A549 treated with AZD9567 at 1 μM for 4 hours (cell line): ENCODE data around the gene STAB2. TPM values are rescaled to one million over a fixed set of nuclear protein-coding genes. Genes with fewer than 3 reads are reported as not detected.

Experiments used
- total RNA-seq: library from RNA; stranded (reverse); fragments of 200-300 nt; extraction: Qiagen RNA extraction; gene quantifications from 5 replicates; pipeline ENCODE4 v1.2.3, GENCODE V29; 2022; ENCODE audit not compliant: insufficient read depth

STAB2 gene, protein sequence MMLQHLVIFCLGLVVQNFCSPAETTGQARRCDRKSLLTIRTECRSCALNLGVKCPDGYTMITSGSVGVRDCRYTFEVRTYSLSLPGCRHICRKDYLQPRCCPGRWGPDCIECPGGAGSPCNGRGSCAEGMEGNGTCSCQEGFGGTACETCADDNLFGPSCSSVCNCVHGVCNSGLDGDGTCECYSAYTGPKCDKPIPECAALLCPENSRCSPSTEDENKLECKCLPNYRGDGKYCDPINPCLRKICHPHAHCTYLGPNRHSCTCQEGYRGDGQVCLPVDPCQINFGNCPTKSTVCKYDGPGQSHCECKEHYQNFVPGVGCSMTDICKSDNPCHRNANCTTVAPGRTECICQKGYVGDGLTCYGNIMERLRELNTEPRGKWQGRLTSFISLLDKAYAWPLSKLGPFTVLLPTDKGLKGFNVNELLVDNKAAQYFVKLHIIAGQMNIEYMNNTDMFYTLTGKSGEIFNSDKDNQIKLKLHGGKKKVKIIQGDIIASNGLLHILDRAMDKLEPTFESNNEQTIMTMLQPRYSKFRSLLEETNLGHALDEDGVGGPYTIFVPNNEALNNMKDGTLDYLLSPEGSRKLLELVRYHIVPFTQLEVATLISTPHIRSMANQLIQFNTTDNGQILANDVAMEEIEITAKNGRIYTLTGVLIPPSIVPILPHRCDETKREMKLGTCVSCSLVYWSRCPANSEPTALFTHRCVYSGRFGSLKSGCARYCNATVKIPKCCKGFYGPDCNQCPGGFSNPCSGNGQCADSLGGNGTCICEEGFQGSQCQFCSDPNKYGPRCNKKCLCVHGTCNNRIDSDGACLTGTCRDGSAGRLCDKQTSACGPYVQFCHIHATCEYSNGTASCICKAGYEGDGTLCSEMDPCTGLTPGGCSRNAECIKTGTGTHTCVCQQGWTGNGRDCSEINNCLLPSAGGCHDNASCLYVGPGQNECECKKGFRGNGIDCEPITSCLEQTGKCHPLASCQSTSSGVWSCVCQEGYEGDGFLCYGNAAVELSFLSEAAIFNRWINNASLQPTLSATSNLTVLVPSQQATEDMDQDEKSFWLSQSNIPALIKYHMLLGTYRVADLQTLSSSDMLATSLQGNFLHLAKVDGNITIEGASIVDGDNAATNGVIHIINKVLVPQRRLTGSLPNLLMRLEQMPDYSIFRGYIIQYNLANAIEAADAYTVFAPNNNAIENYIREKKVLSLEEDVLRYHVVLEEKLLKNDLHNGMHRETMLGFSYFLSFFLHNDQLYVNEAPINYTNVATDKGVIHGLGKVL (N-terminal part only)
- total RNA-seq, result not detected in 5 replicates

DNA sequence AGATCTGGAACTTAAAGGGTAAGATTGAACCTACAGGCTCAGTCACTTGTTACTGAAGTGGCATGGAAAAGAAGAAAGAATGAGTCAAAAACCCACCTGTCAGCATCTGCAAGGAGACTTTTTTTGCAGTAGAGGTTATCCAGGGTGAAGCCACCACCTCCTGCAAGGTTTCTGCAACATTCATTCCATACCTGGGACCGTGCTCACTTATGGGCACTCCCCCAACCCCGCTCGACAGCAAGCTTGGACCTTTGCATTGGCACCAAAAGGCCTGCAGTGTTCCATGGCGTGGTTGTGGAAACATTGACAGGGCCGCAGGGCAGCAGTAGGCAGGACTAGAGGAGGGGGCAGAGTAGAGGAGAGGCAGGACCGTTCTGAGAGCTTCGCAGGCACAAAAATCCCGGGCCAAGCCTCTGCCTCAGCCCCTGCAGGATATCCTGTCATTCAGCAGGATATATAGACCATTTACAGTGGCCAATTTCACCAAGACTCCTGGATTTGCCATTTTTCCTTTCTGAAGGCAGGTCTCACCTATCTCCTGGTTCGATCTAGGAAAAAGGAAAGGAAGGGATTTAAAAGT is at the start of gene STAB2:
TSS of gene STAB2 (plus strand) at position 483 of the 580 bp plus-strand sequence. CDS start 204 bp downstream, outside the sequence.

Other genes with a start within 250 kb of the STAB2 start
- 0.20 TPM in 1 of 5 replicates, not detected in the others for gene C12orf42, start 91.3 kb upstream of the STAB2 start, total RNA-seq